GM21576 (cell line): ENCODE results near the gene RBM8A.

Experiments
- ATAC-seq: cut with Tn5 transposase; IDR thresholded peaks from one replicate; pipeline ENCODE4 v1.9.1; 2021; ENCODE audit warnings: mild to moderate bottlenecking, moderate library complexity; ENCODE audit not compliant: unreplicated experiment

RBM8A gene

DNA sequence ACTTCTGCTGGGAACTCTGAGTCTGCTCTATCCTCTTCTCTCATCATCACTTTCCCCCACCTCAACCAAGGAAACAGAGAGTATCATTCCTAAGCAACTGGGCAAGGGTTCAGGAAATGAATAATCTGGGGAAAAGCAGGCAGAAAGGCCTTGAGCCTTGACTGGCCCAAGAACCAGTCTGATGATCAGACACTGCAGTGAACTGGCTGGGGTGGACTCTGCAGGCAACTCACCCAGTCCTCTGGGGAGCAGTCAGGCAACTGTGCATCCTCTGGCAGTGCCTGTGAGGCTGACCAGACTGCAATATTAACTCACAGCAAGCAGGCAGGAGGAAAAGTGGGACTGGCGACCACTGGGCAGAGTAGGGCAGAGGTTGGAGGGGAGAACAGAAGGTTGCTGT lies 42.6 kb downstream of the RBM8A start:
- ATAC-seq: no peak

DNA sequence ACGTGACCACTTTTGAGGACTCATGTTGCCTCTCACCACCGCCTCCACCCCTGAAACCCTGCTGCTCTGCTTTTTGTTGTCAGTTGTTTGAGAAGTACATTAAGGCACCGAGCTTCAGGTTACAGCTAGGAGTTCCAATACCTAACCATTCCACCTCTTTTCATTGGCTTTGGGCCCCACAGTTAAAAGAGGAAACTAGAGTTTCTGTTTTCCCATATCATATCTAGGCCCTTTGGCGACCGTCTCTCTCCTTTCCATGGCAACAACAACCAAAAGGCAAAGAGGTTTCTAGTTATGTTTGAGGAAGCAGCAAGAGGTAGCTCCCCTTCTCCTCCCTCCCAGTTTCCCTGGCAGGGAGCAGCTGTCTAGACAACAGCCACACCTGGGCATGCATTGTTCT lies 47.5 kb downstream of the RBM8A start:
- ATAC-seq: no peak

DNA sequence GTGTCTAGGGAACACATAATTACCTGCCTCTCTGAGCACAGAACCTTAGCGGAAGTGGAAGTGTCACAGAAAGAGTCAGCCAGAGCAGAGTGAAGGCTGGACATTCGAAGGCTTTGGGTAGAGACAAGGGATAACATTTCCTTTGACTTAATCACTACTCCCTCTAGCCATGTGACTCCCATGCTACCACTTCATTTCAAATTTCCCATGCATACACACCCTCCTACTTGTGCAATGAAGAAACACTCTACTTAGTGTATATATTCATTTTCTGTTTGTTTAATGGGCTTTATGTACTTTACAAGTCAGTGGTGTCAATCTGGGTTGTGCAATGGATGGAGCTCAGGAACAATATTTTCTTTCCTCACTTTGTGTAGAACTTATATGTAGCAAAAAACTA lies 48.6 kb downstream of the RBM8A start:
- no peak for ATAC-seq

DNA sequence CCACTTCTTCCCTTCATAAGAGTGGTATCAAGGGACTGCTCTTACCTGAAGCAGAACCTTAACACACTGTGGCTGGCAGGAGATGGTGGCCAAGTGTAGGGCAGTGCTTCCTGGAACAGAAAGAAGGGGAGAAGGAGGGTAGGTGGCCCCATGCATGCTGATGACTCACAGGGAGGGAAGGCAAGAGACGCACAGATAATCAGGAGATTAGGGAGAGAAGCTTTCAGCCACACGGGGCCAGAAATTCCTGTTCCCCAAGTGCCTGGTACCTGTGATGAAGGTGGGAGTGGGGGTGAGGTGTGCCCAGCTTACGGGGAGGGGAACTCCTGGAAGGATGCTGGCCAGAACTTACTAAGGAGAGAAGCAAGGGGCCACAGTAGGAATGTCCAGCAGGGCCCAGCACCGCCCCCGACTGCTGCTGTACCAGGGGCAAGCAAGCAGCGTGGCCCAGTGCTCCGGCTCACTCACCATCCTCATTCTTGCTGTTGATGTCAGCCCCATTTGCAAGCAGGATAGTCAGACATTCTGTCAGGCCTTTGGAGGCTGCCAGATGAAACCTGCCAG lies 49.3 kb downstream of the RBM8A start:
- no peak for ATAC-seq

DNA sequence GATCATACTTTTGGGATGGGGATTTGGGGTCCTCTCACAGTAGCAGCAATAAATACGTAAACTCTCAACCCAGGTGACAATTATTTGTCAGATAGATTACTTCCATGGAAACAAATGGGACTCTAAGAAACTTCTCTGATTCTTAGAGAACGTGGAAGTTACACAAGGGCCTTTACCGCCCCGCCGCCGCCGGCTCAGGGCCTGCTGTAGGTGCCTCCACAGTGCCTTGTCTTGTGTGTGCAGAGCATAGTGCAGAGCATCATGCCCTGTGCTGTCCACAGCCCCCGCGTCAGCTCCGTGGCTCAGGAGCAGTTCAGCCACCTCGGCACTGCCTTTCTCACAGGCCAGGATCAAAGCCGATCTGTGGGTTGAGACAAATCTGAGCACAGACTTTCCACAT lies 52.6 kb downstream of the RBM8A start:
- ATAC-seq: no peak

DNA sequence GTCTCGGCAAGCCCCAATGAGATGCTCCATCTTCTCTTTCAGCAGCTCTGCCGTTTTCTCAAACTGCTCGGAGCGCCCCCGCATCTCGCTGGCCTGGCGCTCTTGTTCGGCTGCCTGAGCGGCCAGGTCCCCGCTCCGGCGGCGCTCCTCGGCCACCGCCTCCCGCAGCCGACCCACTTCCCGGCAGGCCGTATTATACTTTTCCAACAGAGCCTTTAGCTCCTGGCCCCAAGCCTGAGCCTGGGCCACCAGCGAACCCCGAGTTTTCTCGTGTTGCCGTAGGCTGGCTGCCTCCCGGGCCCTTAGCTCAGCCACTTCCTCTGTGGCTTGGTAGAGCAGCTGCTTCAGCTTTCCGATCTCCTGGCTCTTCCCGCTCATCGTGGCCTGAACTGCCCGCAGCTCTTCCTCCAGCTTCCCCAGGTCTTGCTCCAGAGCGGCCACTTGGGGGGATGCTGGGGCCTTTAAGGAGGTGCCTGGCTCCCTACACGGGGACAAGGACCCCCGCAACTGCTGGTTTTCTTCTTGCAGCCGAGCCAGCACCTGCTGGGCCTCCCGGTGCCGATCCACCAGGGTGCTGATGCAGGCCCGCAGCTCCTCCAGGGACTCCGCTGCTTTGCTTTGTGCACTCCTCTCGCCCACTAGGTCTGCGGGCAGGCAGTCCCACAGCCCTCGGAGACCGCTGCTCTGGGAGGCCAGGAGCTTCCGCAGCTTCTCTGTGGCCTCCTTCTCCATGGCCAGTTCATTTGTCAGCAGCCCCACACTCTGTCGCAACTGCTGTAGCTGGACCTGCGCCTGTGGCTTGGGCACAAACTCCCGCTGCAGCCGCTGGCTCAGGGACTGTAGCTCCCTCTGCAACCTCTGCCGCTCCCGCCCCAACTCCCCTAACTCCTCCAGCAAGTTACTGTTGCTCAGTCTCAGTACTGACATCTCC lies 55.0 kb downstream of the RBM8A start:
- ATAC-seq: no peak
